Fibroblast of mammary gland (primary cell): Measurements from ENCODE around the gene EXOSC9.

Experiments used
- DNase-seq: peaks from one replicate; pipeline ENCODE4 v3.0.0-alpha.2; 2010; ENCODE audit warnings: low read depth
- H3K4me3 ChIP-seq: 2 replicates; pipeline ENCODE4 v1.5.1; 2011; ENCODE audit warnings: low read depth, mild to moderate bottlenecking, low read length, moderate library complexity; ENCODE audit not compliant: control insufficient read depth
- TF ChIP-seq, protein P1 (sequence below): conservative IDR thresholded peaks from 2 replicates; pipeline ENCODE4 v1.5.1; 2011; ENCODE audit warnings: low read depth, low read length, inconsistent platforms; ENCODE audit not compliant: control insufficient read depth, insufficient read depth

EXOSC9 gene

DNA sequence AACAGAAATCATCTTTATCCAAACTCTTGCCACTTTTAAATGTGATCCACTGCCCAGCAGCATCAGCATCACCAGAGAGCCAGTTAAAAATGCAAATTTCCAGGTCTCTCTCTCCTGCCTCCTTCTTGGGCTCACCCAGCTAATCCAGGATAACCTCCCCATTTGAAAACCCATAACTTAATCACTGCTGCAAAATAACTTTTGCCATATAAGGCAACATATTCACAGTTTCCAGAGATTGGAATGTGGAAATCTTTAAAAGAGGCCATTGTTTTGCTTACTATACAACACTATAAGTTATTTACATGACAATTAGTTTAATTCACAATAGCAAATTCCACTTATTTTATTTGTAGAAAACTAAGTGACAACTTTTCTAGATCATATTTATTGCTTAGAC lies 4.8 kb upstream of the EXOSC9 start:
- no peak for DNase-seq
- no peak overlapping the region for H3K4me3 ChIP-seq
- TF ChIP-seq, protein P1, sequence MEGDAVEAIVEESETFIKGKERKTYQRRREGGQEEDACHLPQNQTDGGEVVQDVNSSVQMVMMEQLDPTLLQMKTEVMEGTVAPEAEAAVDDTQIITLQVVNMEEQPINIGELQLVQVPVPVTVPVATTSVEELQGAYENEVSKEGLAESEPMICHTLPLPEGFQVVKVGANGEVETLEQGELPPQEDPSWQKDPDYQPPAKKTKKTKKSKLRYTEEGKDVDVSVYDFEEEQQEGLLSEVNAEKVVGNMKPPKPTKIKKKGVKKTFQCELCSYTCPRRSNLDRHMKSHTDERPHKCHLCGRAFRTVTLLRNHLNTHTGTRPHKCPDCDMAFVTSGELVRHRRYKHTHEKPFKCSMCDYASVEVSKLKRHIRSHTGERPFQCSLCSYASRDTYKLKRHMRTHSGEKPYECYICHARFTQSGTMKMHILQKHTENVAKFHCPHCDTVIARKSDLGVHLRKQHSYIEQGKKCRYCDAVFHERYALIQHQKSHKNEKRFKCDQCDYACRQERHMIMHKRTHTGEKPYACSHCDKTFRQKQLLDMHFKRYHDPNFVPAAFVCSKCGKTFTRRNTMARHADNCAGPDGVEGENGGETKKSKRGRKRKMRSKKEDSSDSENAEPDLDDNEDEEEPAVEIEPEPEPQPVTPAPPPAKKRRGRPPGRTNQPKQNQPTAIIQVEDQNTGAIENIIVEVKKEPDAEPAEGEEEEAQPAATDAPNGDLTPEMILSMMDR = no peak

DNA sequence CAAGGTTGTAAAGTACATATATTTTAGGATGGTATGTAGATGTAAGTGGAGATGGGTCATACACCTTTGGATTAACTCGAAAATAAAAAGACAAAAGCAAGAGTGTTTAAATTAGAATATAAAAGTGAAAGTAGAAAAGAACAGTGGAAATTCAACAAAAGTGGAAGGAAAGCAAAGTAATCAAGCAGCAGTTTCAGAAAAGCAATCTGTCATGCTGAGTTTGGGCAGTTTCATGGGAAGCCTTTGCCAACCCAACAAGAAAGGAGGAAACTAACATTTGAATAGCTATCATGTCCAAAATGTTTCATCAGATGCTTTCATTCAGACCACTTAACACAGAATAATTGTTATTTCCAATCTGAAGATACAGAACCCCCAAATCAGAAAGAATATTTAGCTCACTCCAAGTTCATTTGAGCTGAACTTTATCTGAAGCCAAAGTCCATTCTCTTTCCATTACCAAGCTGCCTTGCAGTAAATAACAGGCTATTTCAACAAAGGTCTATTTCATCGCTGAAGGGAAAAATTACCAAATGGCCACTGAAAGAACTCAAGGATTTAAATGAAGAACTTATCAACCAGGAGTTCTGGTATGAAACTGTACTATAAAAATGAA lies 1.8 kb upstream of the EXOSC9 start:
- no peak overlapping the region for H3K4me3 ChIP-seq
- DNase-seq = no peak
- TF ChIP-seq, protein P1 = no peak

DNA sequence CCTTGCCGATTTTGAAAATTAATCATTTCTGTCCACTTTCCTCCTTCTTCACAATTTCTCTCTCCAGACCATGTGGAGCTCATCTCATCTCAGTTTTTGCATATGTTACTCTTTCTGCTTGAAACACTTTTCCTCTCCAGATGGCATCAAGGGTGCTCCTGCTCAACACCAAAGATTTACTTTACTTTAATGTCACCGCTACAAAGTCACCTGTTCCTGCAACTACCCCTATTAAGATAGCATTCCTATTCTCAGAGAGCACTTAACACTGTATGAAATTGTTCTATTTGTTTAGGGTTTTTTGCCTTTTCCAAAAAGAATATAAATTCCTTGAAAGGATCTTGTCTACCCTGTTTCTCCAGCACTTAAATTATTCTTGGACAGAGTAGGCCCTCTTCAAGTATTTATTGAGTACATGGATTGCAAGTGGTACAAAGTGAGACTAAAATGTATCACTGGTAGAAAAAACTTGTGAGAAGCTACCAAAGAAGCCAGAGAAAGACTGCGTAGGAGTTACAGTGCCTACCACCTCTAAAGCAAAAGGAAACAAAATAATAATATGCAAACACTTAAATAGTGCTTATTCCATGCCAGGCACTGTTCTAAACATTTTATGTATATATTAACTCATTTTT lies 1.1 kb upstream of the EXOSC9 start:
- no peak overlapping the region for H3K4me3 ChIP-seq
- DNase-seq = no peak

DNA sequence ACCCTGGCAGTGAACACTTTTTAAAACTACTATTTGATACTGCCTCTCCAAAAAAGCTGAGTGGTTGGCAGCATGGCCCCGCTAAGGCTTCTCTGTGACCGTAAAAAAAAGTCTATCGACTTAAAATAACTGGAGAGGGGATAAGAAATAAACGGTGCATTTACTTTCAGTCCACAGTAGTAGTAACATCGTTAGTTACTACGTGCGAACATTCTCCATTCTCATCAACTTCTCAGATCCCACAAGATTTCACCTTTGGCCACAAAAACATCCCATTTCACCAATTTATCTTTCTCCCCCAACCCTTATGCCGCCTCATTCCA lies 524 bp upstream of the EXOSC9 start:
- no peak for DNase-seq
- TF ChIP-seq, protein P1 = no peak
- H3K4me3 ChIP-seq = peak overlapping the region; percentile 89

More for the DNA sequence above, 1.1 kb upstream of the EXOSC9 start:
- TF ChIP-seq, protein P1 = no peak

DNA sequence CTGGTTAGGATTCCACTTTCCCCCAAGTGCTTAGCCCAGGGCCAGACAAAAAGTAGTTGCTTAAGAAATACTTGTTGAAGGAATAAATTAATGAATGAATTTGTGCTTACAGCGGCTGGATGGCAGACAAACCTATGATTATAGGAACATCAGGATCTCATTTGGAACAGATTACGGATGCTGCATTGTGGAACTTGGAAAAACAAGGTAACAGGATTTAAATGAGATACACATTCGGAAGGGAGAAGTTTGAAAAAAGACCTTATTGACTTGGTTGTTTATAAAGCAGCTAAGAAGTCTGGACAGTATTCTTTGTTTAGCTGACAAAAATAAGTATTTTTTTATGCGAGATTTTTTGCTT lies 572 bp downstream of the EXOSC9 start:
- peak overlapping the region; percentile 89 for H3K4me3 ChIP-seq
- no peak for DNase-seq
- TF ChIP-seq, protein P1 = no peak

DNA sequence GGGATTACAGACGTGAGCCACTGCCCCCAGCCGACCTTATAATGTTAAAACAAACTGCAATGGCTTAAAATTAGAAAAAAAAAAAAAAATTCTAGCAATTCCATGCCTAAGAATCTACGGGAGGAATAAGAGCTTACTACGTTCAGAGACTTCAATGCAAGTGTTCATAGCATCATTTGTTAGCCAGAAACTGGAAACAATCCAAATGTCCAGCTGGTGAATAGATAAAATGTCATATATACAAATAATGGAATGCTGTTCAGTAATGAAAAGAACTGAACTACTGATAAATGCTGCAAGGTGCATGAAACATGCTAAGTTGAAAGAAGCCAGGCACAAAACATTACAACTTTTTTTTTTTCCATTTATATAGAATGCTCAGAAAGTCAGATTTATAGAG lies 5.3 kb downstream of the EXOSC9 start:
- no peak overlapping the region for H3K4me3 ChIP-seq
- TF ChIP-seq, protein P1 = no peak
- DNase-seq = no peak
